ENCODE results near the gene PPIL3. TPM values are rescaled to one million over a fixed set of nuclear protein-coding genes. Genes with fewer than 3 reads are reported as not detected.

PPIL3 gene
- total and polyA plus RNA-seq, 9 of the 15 experiments (the other 6 are each of a cell fraction or from before 2014, with no cell fraction given) = 22.4 to 66.2 (median 49.0) TPM

GRCh38 chr2:200828572-200829257 is 60.2 kb downstream of the PPIL3 start:
- no TSS peak for BruUV-seq (replicated peaks)
- TF ChIP-seq ZNF121 (CRISPR knock-in tag; conservative IDR thresholded peaks at IDR 0.05) (peak; percentile 71), POLR2AphosphoS2 (IDR thresholded peaks at IDR 0.05; ENCODE audit: low read length) (no peak)
- no peaks in the 10 kb centered on the region for H4K20me1 ChIP-seq (replicated peaks; ENCODE audit: control insufficient read depth, insufficient read depth, low read length)
- H3K27ac ChIP-seq (ENCODE audit: extremely low read depth, low read depth, low read length) = no peak overlapping the region
- FAIRE-seq = no peak
- no peaks in the 10 kb centered on the region for H3K9me1 ChIP-seq (ENCODE audit: control insufficient read depth, insufficient read depth, low read length)
- no peak overlapping the region for H3K4me3 ChIP-seq
- peaks cover 4% of the 10 kb centered on the region; the same call in 1 of the 3 replicates for H3K36me3 ChIP-seq (ENCODE audit: control insufficient read depth, insufficient read depth, low read length)
- H3K4me1 ChIP-seq (replicated peaks in 1 of 2; ENCODE audit: control insufficient read depth in 2 of 2, insufficient read depth in 2 of 2, low read length in 2 of 2) = no peaks in the 10 kb centered on the region
- no peak overlapping the region for H2AFZ ChIP-seq (ENCODE audit: low read depth, low read length)
- no peak for ATAC-seq
- WGBS (ENCODE audit: insufficient coverage, low coverage, missing lambda C conversion rate) = 66% methylated on average over 7 of the region's 9 CpGs
- ChIA-PET CTCF (ENCODE audit: low intra/inter-chr PET ratio) (no interaction called here), POLR2A (interaction anchor here (0.8 to 3.2 kb wide), 5 partner anchors 11 to 32 kb away, joined by 3 to 17 read pairs (median 5); no protein-coding TSS in a partner anchor)
- H3K9ac ChIP-seq (ENCODE audit: insufficient read depth in 1 of 2, low read depth in 2 of 2, low read length in 2 of 2) = no peak overlapping the region
- no peaks in the 10 kb centered on the region for H3K79me2 ChIP-seq (ENCODE audit: control insufficient read depth, insufficient read depth, low read length)
- H3K4me2 ChIP-seq (ENCODE audit: insufficient read depth, low read length) = no peak overlapping the region
- DNase-seq (ENCODE audit: extremely low read depth in 1 of 4, low spot score in 3 of 4) = no peak
- intact Hi-C loops (cut with micrococcal nuclease) (no loop called here), in situ Hi-C loops (cut with MboI) (no loop called here)
- H3K9me3 ChIP-seq (replicated peaks; ENCODE audit: control insufficient read depth, insufficient read depth, low read depth, low read length) = no peaks in the 10 kb centered on the region
- no peaks in the 10 kb centered on the region for H3K27me3 ChIP-seq (ENCODE audit: control insufficient read depth in 2 of 2, insufficient read depth in 2 of 2, low read length in 2 of 2)

- no peaks in the 10 kb centered on the region for H3K27me3 ChIP-seq (ENCODE audit: control insufficient read depth in 2 of 2, insufficient read depth in 2 of 2, low read length in 2 of 2)
- WGBS (ENCODE audit: insufficient coverage, low coverage, missing lambda C conversion rate) = 37% methylated on average over 2 of the region's 2 CpGs
- no peak for TF ChIP-seq ZNF668 (CRISPR knock-in tag; IDR thresholded peaks at IDR 0.05)
- TF ChIP-seq MCM5 (IDR thresholded peaks at IDR 0.05; ENCODE audit: low read depth) = no peak
- TF ChIP-seq ZNF77 (CRISPR knock-in tag; IDR thresholded peaks at IDR 0.05) = no peak
- no peak for TF ChIP-seq ADNP (tag; IDR thresholded peaks at IDR 0.05)
- no peak for TF ChIP-seq ZNF165 (CRISPR knock-in tag; IDR thresholded peaks at IDR 0.05; ENCODE audit: borderline replicate concordance)
- TF ChIP-seq ZNF586 (CRISPR knock-in tag; conservative IDR thresholded peaks at IDR 0.05) = no peak
- TF ChIP-seq CEBPG (CRISPR knock-in tag; IDR thresholded peaks at IDR 0.05) = no peak
- TF ChIP-seq CEBPG (tag; conservative IDR thresholded peaks at IDR 0.05 in 1 of 2, IDR thresholded peaks at IDR 0.05 in 1 of 2) = no peak
- TF ChIP-seq BHLHE40 (IDR thresholded peaks at IDR 0.05; ENCODE audit: low read length) = no peak
- H3K9me1 ChIP-seq (ENCODE audit: control insufficient read depth, insufficient read depth, low read length) = no peaks in the 10 kb centered on the region
- H3K4me2 ChIP-seq (ENCODE audit: insufficient read depth, low read length) = no peak overlapping the region
- H4K20me1 ChIP-seq (replicated peaks; ENCODE audit: control insufficient read depth, insufficient read depth, low read length) = no peaks in the 10 kb centered on the region
- DNase-seq (ENCODE audit: extremely low read depth in 1 of 4, low spot score in 3 of 4) (no peak), ATAC-seq (peak; percentile 28; the same call in 1 of the 3 replicates), FAIRE-seq (no peak)
- no peak overlapping the region for H3K4me3 ChIP-seq
- ChIA-PET POLR2A (interaction anchor here (0.8 to 3.2 kb wide), 4 partner anchors 10 to 31 kb away, joined by 4 to 17 read pairs (median 8); no protein-coding TSS in a partner anchor), CTCF (ENCODE audit: low intra/inter-chr PET ratio) (no interaction called here)
- no peak overlapping the region for H3K27ac ChIP-seq (ENCODE audit: extremely low read depth, low read depth, low read length)
- H3K4me1 ChIP-seq (replicated peaks in 1 of 2; ENCODE audit: control insufficient read depth in 2 of 2, insufficient read depth in 2 of 2, low read length in 2 of 2) = no peaks in the 10 kb centered on the region
- no TSS peak for BruUV-seq (replicated peaks)
- H3K79me2 ChIP-seq (ENCODE audit: control insufficient read depth, insufficient read depth, low read length) = no peaks in the 10 kb centered on the region
- in situ Hi-C loops (cut with MboI) (no loop called here), intact Hi-C loops (cut with micrococcal nuclease) (no loop called here)
- H3K36me3 ChIP-seq (ENCODE audit: control insufficient read depth, insufficient read depth, low read length) = peaks cover 5% of the 10 kb centered on the region; the same call in 1 of the 3 replicates
- H3K9ac ChIP-seq (ENCODE audit: insufficient read depth in 1 of 2, low read depth in 2 of 2, low read length in 2 of 2) = no peak overlapping the region
- H3K9me3 ChIP-seq (replicated peaks; ENCODE audit: control insufficient read depth, insufficient read depth, low read depth, low read length) = no peaks in the 10 kb centered on the region
- H2AFZ ChIP-seq (ENCODE audit: low read depth, low read length) = no peak overlapping the region
Measured at GRCh38 chr2:200828104-200828503, 60.8 kb downstream of the PPIL3 start.
